K562 (cell line): ENCODE data around the gene SURF4. TPM values are rescaled to one million over a fixed set of nuclear protein-coding genes. Genes with fewer than 3 reads are reported as not detected.

Experiments
- BACH1 ChIP-seq: fragments of 200-800 bp; sonication (Bioruptor generic); IDR thresholded peaks from 2 replicates; pipeline ENCODE4 v1.6.1; 2016; ENCODE audit warnings: missing genetic modification characterization, missing compliant biosample characterization
- CC2D1A ChIP-seq: fragments of 450-650 bp; IDR thresholded peaks from 2 replicates; pipeline ENCODE4 v1.6.1; 2017; ENCODE audit warnings: mild to moderate bottlenecking
- GTF3C2 ChIP-seq: IDR thresholded peaks from 3 replicates; pipeline ENCODE4 v1.6.1; 2011; ENCODE audit warnings: borderline replicate concordance, mild to moderate bottlenecking, moderate library complexity; ENCODE audit not compliant: insufficient read length; ENCODE audit errors: extremely low read depth
- MBD2 ChIP-seq: sonication (generic); IDR thresholded peaks from 2 replicates; pipeline ENCODE4 v1.6.1; 2016; ENCODE audit warnings: low read depth, borderline replicate concordance
- MEF2D ChIP-seq: conservative IDR thresholded peaks from 2 replicates; pipeline ENCODE4 v1.6.1; 2016; ENCODE audit warnings: low read depth, missing genetic modification characterization, missing compliant biosample characterization
- MGA ChIP-seq: fragments of 450-650 bp; IDR thresholded peaks from 2 replicates; pipeline ENCODE4 v1.6.1; 2016; ENCODE audit warnings: mild to moderate bottlenecking, moderate library complexity
- RBBP5 ChIP-seq: fragments of 200-600 bp; sonication (generic); IDR thresholded peaks from 2 replicates; pipeline ENCODE4 v1.6.1; 2012; ENCODE audit warnings: borderline replicate concordance, mild to moderate bottlenecking, low read length, control low read depth, inconsistent platforms; ENCODE audit not compliant: insufficient read depth, poor library complexity, severe bottlenecking
- STAT5B ChIP-seq: fragments of 250-450 bp; sonication (Bioruptor Pico); IDR thresholded peaks from 2 replicates; pipeline ENCODE4 v1.8.0; 2021; ENCODE audit warnings: mild to moderate bottlenecking, inconsistent platforms
- TCF3 ChIP-seq: sonication (generic); formaldehyde crosslinking; IDR thresholded peaks from 2 replicates; pipeline ENCODE4 v1.4.0; 2020; ENCODE audit warnings: mild to moderate bottlenecking, missing genetic modification reagents
- ZNF639 ChIP-seq, 2 experiments: fragments of 200-800 bp in 1 of 2; sonication (Bioruptor generic) in 1 of 2; sonication (generic) in 1 of 2; formaldehyde crosslinking in 1 of 2; IDR thresholded peaks in 1 of 2; conservative IDR thresholded peaks in 1 of 2; 2 replicates each; pipeline versions ENCODE4 v1.5.0 to v1.6.1; 2016 to 2020; ENCODE audit warnings: missing compliant biosample characterization in 1 of 2, missing genetic modification characterization in 1 of 2, missing genetic modification reagents in 1 of 2
- polyA plus RNA-seq, 8 experiments: library from polyadenylated mRNA; depleted of rRNA in 4 of 8; stranded (reverse) in 5 of 8; unstranded in 3 of 8; fragments of >200 nt; fragmentation: Nextera tagmentation in 2 of 8; fragmentation: Illumina TruSeq in 1 of 8; extraction: Ambion mirVana in 2 of 8; extraction: Trizol in 1 of 8; gene quantifications; 2 replicates each; pipeline versions ENCODE4 v1.2.1 to v1.2.3, GENCODE V29; 2011 to 2014; ENCODE audit warnings: inconsistent platforms in 1 of 8, missing spikeins in 1 of 8
- total RNA-seq, 7 experiments: library from RNA; depleted of rRNA in 6 of 7; stranded (reverse); fragments of >200 nt in 6 of 7; fragmentation: Illumina TruSeq in 2 of 7; extraction: Trizol in 2 of 7; gene quantifications; 2 replicates each; pipeline versions ENCODE4 v1.2.1 to v1.2.3, GENCODE V29; 2011 to 2021; ENCODE audit warnings: low replicate concordance in 1 of 7

SURF4 gene
- total and polyA plus RNA-seq, 9 of the 15 experiments (the other 6 are each of a cell fraction or from before 2014, with no cell fraction given) = 8.4 to 176 (median 130) TPM

- TF ChIP-seq MGA (0 out of 2 replicates have a peak, but pooled peaks have one; percentile 17), MEF2D (tag) (no peak), TCF3 (CRISPR knock-in tag) (no peak), CC2D1A (no peak), RBBP5 (peak; percentile 60), STAT5B (CRISPR knock-in tag) (no peak), ZNF639 (CRISPR knock-in tag; conservative IDR thresholded peaks at IDR 0.05 in 1 of 2, IDR thresholded peaks at IDR 0.05 in 1 of 2) (0 out of 4 replicates have a peak, but pooled peaks of 1 of the 2 experiments have one; percentile 15), BACH1 (tag) (no peak), MBD2 (no peak; the same call in 1 of the 2 replicates), GTF3C2 (no peak)
Observed at GRCh38 chr9:133356391-133357091, 19.3 kb downstream of the SURF4 start, which contains the start of the genes SURF1 and SURF2 (continued).
